ENCODE measurements around the gene LMF1. TPM values are rescaled to one million over a fixed set of nuclear protein-coding genes. Genes with fewer than 3 reads are reported as not detected.

LMF1 gene
- total RNA-seq, 1 donor from 2014 or later: 36.1 TPM

DNA sequence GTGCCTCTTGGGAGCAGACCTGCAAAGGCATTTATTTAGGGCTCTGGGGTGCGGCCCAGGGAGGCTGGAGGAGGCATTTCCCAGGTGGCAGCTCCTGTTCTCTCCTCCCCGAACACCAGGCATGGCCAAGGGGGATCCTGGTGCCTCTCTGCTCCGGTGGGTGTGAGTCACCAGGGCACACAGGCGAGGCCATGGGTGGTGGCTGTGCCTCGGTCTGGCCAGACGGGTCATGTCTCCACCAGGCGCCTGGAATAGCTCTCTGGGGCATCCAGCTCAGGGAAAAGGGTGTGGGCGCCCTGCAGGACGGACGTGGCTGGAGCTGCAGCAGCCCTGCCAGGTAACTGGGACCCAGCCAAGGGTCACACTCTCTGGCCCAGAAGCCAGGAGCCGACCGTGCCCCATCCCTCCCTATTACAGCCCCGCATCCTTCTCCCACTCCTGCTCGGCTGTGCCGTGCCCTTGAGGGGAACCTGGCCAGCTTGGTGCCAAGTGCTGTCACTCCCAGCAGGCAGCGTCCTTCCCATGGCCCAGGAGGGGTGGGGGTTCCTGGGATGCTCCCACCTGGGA lies 36.6 kb upstream of the LMF1 start:
- CTCF ChIA-PET: no interaction called here
- H3K27me3 Mint-ChIP-seq: peaks cover 9% of the 10 kb centered on the region
- DNase-seq: no peak
- no peak for TF ChIP-seq CTCF (IDR thresholded peaks at IDR 0.05)
- intact Hi-C loops (cut with micrococcal nuclease): no loop called here
- no peaks in the 10 kb centered on the region for H3K9me3 Mint-ChIP-seq
- H3K4me1 Mint-ChIP-seq: no peaks in the 10 kb centered on the region
- no peak overlapping the region for H3K4me3 Mint-ChIP-seq
- no peak overlapping the region for H3K27ac Mint-ChIP-seq
- POLR2A ChIA-PET: interaction anchor here (0.7 kb wide), 1 partner anchor 428 kb away, joined by 4 read pairs; no protein-coding TSS in a partner anchor
- ATAC-seq (ENCODE audit: low read depth): no peak
- H3K36me3 Mint-ChIP-seq (ENCODE audit: low read depth): no peaks in the 10 kb centered on the region

- ATAC-seq (ENCODE audit: low read depth) (no peak), DNase-seq (no peak)
- H3K27me3 Mint-ChIP-seq: peaks cover 9% of the 10 kb centered on the region
- no peak overlapping the region for H3K4me3 Mint-ChIP-seq
- intact Hi-C loops (cut with micrococcal nuclease): no loop called here
- ChIA-PET POLR2A (interaction anchor here (0.6 to 0.7 kb wide), 2 partner anchors 131 to 427 kb away, joined by 4 read pairs; no protein-coding TSS in a partner anchor), CTCF (no interaction called here)
- no peak overlapping the region for H3K27ac Mint-ChIP-seq
- TF ChIP-seq CTCF (IDR thresholded peaks at IDR 0.05): no peak
- H3K4me1 Mint-ChIP-seq: no peaks in the 10 kb centered on the region
- no peaks in the 10 kb centered on the region for H3K36me3 Mint-ChIP-seq (ENCODE audit: low read depth)
- H3K9me3 Mint-ChIP-seq: no peaks in the 10 kb centered on the region
These were observed 36.0 kb upstream of the LMF1 start for GRCh38 chr16:1006781-1007180.

DNA sequence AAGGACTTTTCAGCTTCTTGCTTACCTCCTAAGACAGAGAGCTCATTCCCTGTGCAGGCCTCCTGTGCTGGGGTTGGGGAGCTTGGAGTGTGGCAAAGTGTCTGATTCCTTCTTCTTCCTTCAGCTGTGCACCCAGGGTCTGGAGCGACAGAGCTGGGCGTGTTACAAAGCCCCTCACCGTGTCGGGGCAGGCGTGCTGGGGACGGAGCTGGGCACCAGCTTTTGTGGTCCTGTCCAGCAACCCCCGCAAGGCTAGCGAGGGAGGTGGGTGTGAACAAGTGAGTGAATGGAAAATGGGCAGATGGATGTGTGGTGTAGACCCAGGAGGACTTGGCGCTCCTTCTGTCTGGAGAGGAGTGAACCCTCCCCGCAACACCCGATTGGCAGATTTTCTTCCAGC lies 34.5 kb upstream of the LMF1 start:
- intact Hi-C loops (cut with micrococcal nuclease): no loop called here
- Mint-ChIP-seq H3K9me3 (no peaks in the 10 kb centered on the region), H3K36me3 (ENCODE audit: low read depth) (no peaks in the 10 kb centered on the region), H3K4me3 (no peak overlapping the region), H3K27me3 (peaks cover 11% of the 10 kb centered on the region), H3K27ac (no peak overlapping the region), H3K4me1 (no peaks in the 10 kb centered on the region)
- DNase-seq (no peak), ATAC-seq (ENCODE audit: low read depth) (no peak)
- ChIA-PET CTCF (no interaction called here), POLR2A (no interaction called here)
- TF ChIP-seq CTCF (IDR thresholded peaks at IDR 0.05): no peak

DNA sequence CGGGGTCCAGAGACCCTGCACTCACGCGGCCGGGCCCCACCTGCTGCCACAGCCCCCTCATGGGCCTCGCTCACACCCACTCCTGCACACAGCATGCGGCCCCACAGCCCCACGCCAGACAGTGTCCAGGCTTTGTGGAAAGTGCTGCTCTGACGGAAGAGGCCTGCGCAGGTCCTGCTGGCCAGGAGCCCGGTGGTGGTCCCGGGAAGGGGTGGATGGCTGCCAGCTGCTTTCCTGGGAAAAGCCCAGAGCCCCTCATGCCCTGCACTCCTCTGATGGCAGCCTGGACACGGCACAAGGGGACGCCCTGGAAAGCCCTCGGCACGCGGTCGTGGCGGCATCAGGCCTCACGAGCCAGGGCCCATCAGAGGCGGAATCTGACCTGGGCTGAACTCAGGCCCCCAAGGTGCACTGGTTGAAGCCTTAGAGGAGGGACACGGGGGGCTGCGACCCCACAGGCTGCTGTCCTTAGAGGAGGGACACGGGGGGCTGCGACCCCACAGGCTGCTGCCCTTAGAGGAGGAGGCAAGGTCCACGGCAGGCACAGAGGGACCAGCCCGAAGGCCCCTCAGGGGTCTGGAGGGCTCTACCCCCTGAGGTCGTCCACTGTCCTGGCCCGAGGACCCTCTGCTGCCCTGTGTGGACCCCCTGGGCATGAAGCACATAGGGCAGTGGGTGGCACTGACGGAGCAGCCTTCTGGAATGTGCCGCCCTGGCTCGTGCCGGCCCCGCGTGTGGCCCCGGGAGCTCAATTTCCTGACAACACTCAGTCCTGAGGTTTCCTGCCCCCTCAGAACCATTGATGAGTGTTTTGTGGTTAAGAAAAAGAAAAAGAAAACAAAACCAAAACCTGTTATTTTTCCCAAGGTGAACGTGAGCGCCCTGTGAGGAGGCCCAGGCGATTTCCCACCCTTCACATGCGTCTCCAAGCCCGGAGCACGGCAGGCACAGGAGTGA lies 32.9 kb upstream of the LMF1 start:
- ChIA-PET POLR2A (no interaction called here), CTCF (no interaction called here)
- no peak overlapping the region for H3K4me3 Mint-ChIP-seq
- no peaks in the 10 kb centered on the region for H3K36me3 Mint-ChIP-seq (ENCODE audit: low read depth)
- peaks cover 19% of the 10 kb centered on the region for H3K27me3 Mint-ChIP-seq
- TF ChIP-seq CTCF (IDR thresholded peaks at IDR 0.05): no peak
- ATAC-seq (ENCODE audit: low read depth) (no peak), DNase-seq (no peak)
- intact Hi-C loops (cut with micrococcal nuclease): no loop called here
- H3K27ac Mint-ChIP-seq: no peak overlapping the region
- H3K9me3 Mint-ChIP-seq: no peaks in the 10 kb centered on the region
- no peaks in the 10 kb centered on the region for H3K4me1 Mint-ChIP-seq

GRCh38 chr16:1002399-1003166 lies 31.8 kb upstream of the LMF1 start:
- ATAC-seq (ENCODE audit: low read depth) (no peak), DNase-seq (no peak)
- CTCF ChIA-PET: no interaction called here
- Mint-ChIP-seq H3K4me3 (no peak overlapping the region), H3K27ac (no peak overlapping the region), H3K4me1 (no peaks in the 10 kb centered on the region), H3K9me3 (no peaks in the 10 kb centered on the region), H3K27me3 (peaks cover 23% of the 10 kb centered on the region), H3K36me3 (ENCODE audit: low read depth) (no peaks in the 10 kb centered on the region)
- no peak for TF ChIP-seq CTCF (IDR thresholded peaks at IDR 0.05)
- POLR2A ChIA-PET: no interaction called here
- intact Hi-C loops (cut with micrococcal nuclease): no loop called here
